IPS-15b (cell line): ENCODE measurements around the gene PACRG.

Source experiments
- H3K27me3 ChIP-seq: one replicate; pipeline ENCODE4 v1.6.1; 2013; ENCODE audit warnings: low read length; ENCODE audit not compliant: control insufficient read depth, insufficient read depth
- H3K36me3 ChIP-seq: one replicate; pipeline ENCODE4 v1.6.1; 2013; ENCODE audit warnings: low read length; ENCODE audit not compliant: control insufficient read depth, insufficient read depth
- H3K4me1 ChIP-seq: one replicate; pipeline ENCODE4 v1.6.1; 2013; ENCODE audit warnings: mild to moderate bottlenecking, low read length; ENCODE audit not compliant: control insufficient read depth, insufficient read depth
- H3K4me3 ChIP-seq: one replicate; pipeline ENCODE4 v1.5.1; 2013; ENCODE audit warnings: low read depth, low read length
- H3K9ac ChIP-seq: one replicate; pipeline ENCODE4 v1.6.1; 2013; ENCODE audit warnings: low read depth, mild to moderate bottlenecking, low read length
- H3K9me3 ChIP-seq: one replicate; pipeline ENCODE4 v1.6.1; 2013; ENCODE audit warnings: mild to moderate bottlenecking, low read length; ENCODE audit not compliant: control insufficient read depth, insufficient read depth

PACRG gene

DNA sequence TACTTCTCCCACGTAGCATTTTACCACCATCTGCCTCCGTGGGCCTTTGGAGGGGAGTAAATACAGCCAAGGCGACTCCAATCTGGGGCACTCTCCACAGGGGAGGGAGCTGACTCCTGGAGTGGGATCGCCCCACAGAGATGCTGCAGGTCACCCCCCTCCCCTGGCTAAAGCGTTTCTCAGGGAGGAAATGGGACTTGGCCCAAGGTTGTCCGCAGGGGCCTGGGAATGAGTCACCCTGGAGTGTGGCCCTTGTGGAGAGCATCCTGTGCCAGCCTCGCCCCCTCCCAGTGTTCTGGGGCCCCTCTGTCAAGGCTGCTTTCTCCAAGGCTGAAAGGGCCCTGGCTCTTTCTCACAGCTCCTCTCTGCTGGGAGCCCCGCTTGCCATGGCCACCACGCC lies 602.2 kb downstream of the PACRG start:
- H3K4me3 ChIP-seq: no peak overlapping the region
- no peaks in the 10 kb centered on the region for H3K36me3 ChIP-seq
- no peaks in the 10 kb centered on the region for H3K4me1 ChIP-seq

DNA sequence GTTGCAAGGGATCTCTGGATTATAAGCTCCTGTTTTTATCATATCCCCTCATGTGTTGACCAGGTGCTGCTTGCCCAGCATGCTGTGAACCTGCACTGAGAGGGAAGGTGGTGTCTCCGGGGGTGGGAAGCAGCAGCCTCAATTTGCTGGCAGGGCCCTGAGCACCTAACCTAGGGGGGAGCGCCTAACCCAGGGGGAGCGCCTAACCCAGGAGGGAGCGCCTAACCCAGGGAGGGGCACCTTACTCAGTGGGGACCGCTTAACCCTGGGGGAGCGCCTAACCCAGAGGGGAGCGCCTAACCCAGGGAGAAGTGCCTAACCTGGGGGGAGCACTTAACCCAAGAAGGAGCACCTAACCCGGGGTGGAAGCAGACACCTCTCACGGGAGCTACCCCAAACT lies 603.5 kb downstream of the PACRG start:
- H3K27me3 ChIP-seq: peaks cover 2% of the 10 kb centered on the region
- no peak overlapping the region for H3K9ac ChIP-seq
- H3K4me1 ChIP-seq: peaks cover 2% of the 10 kb centered on the region
- no peaks in the 10 kb centered on the region for H3K9me3 ChIP-seq
- H3K4me3 ChIP-seq: no peak overlapping the region
- no peaks in the 10 kb centered on the region for H3K36me3 ChIP-seq

More for the DNA sequence above, 602.2 kb downstream of the PACRG start:
- Histone ChIP-seq H3K27me3 (peaks cover 2% of the 10 kb centered on the region), H3K9me3 (no peaks in the 10 kb centered on the region), H3K9ac (no peak overlapping the region)

DNA sequence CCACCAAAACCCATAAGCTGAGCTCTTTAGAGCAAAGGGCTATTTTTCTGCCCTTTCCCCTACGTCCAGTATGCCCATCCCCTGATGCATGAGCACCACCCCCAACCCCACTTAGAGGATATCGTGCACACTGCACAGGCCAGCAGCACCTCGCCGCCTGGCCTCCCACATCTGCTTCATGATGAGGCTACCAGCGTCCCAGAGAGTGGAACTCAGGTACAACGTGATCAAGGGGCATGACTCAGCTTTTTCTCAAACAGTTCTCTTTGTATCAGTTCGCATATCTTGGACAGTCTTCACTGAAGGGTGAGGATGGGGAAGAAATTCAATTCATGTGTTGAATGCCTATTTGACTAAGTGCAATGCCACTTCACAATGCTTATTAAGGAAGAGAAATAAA lies 604.8 kb downstream of the PACRG start:
- Histone ChIP-seq H3K27me3 (peaks cover 4% of the 10 kb centered on the region), H3K4me1 (peaks cover 2% of the 10 kb centered on the region)

DNA sequence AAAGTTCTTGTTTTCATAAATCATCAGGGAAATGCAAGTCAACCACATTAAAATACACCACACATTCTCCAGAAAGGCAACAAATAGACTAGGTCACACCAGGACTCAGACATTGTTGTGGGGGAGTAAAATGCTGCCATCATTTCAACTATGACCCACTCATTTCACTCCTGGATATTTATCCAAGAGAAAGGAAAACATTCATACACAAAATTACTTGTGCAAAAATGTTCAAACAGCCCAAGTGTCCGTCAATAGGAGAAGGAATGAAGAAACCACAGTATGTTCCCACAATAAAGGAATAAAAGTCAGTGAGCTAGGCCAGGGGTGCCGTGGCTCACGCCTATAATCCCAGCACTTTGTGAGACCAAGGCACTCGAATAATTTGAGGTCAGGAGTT lies 605.3 kb downstream of the PACRG start:
- Histone ChIP-seq H3K9ac (no peak overlapping the region), H3K4me3 (no peak overlapping the region), H3K27me3 (peaks cover 4% of the 10 kb centered on the region), H3K36me3 (no peaks in the 10 kb centered on the region), H3K9me3 (no peaks in the 10 kb centered on the region), H3K4me1 (peaks cover 2% of the 10 kb centered on the region)

More for the DNA sequence above, 604.8 kb downstream of the PACRG start:
- Histone ChIP-seq H3K9ac (no peak overlapping the region), H3K4me3 (no peak overlapping the region), H3K36me3 (no peaks in the 10 kb centered on the region), H3K9me3 (no peaks in the 10 kb centered on the region)

DNA sequence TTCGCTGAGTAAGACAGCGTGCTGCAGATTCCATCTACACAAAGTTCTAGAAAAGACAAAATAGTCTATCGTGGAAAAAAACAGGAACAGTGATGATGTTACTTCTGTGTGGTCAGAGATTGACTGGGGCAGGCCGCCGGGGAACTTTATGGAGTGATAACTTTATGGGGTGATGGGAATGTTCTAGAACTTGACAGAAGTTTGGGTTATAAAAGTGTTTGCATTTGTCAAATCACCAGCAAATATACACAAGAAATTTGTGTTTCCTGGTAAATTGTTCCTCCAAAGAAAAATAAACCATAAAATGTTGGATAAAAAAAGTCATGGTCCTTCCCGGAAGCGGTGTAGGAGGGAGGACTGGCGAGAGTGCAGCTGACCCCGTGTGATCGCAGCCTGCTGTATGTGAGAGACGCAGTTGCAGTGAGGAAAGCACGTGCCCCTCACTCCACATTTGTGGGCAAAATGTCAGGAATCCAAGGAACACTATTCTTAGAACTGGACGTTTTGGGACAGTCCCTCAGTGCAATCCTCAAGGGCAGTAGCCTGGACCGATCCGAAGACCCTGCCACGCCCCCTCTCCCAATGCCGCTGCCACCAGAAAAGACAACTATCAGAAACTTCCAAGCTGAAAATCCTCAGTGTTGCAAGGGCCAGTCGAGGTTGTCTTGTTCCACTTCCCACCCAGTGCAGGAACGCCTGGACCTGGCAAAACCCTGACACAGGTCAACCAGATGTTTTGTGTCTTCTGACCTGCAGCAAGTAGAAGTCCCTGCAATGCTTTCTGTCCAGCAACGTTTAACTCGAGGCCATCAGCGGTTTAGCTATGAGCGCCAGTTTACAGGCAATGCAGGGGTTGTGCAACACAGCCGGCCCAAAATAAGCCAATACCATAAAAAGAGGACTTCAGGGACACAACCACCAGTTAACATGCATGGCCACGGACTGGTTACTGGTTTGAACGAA lies 606.2 kb downstream of the PACRG start:
- Histone ChIP-seq H3K36me3 (no peaks in the 10 kb centered on the region), H3K27me3 (peaks cover 4% of the 10 kb centered on the region), H3K4me3 (no peak overlapping the region), H3K9me3 (no peaks in the 10 kb centered on the region), H3K9ac (no peak overlapping the region), H3K4me1 (peaks cover 7% of the 10 kb centered on the region)

DNA sequence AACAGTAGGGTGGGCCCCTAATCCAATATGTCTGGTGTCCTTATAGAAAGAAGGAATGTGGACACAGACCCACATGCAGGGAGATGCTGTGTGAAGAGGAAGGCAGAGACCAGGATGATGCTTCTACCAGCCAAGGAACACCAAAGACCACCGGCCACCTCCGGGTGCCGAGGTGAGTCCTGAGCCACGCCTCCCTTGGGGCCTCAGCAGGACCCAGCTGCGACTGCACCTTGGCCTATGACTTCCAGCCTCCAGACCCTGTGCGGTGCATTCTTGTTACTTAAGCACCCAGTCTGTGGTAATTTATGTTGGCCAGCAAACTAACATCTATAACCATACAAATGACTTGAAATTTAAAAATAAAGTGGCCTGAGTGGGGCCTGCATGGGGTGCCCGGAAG lies 607.3 kb downstream of the PACRG start:
- H3K27me3 ChIP-seq: peaks cover 4% of the 10 kb centered on the region

DNA sequence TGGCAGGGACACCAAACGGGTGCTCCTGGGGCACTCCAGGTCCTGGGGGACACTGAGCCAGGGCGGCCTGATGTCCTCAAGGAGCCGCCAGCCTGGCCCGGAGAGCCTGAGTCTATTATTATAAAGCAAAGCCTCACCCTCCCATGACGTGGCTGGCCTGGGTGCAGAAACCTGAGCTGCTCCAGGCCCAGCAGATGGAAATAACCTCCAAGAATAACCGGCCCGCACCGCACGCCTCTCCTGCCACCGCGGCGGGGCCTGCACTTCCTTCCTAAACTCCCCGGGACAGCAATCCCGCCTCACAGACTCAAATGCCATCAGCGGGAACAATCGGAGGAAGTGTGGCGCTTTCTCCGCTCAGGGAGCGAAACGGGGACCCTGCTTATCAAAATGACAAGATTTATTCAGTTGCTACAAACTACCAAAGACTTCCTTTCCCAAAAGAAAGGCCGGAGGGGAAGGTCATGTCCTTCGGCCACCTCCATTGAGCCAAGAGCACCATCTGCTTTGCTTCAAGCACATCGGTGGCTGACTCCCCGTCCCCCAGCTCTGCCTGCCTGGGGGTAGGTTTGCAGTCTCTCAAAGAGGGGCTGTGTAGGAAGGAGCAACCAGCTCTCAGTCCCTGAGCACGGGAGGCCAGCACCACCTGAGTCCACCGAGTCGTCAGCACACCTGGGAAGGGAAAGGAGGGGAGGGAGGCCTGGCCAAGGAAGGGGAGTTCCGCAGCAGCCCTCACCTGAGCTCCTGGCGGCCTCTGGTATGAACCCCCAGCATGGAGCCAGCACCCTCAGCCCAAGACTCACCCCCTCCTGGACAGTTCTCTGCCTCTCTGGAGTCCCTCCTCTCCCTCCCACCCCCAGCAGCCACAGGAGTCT lies 608.1 kb downstream of the PACRG start:
- Histone ChIP-seq H3K9me3 (no peaks in the 10 kb centered on the region), H3K27me3 (peaks cover 4% of the 10 kb centered on the region), H3K4me3 (no peak overlapping the region), H3K9ac (no peak overlapping the region), H3K36me3 (no peaks in the 10 kb centered on the region), H3K4me1 (peaks cover 11% of the 10 kb centered on the region)

More for the DNA sequence above, 607.3 kb downstream of the PACRG start:
- Histone ChIP-seq H3K4me3 (no peak overlapping the region), H3K36me3 (no peaks in the 10 kb centered on the region), H3K9me3 (no peaks in the 10 kb centered on the region), H3K9ac (no peak overlapping the region), H3K4me1 (peaks cover 11% of the 10 kb centered on the region)

DNA sequence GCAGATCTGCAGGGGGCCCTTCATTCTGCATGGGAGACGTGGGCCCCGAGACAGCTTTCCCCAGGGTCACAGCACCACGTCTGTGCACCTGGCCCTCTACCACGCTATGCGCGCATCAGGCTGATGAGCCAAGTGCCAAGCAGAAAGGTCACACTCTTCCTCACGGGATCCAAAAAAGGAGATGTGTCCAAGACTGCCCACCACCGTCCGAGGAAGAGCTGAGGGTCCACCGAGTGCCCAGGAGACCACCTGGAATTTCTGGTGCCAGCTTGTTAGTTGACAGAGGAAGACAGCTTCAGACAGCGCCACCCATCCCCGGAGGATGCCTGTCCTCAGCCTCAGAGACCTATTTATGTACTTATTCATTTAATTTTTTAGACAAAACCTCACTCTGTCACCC lies 609.2 kb downstream of the PACRG start:
- Histone ChIP-seq H3K9ac (no peak overlapping the region), H3K36me3 (no peaks in the 10 kb centered on the region), H3K4me1 (peaks cover 11% of the 10 kb centered on the region), H3K27me3 (peaks cover 4% of the 10 kb centered on the region), H3K4me3 (no peak overlapping the region), H3K9me3 (no peaks in the 10 kb centered on the region)

DNA sequence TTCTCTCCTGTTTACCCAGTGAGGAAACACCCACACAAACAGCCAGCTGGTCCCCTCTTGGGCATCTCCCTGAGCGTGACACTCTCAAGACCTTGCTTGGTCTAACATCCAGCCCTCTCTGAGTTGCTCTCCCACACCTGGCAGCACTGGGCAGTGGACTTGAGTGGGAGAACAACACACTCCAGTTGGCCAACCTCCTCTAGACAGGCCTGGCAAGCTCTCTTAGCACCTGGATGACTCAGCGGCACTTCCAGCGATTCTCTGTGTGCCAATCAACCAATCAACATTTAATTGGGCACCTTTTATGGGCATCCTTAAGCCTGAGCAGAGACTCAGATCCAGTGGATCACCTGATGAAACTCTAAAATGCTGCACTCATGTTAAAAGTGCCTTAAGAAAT lies 610.2 kb downstream of the PACRG start:
- H3K36me3 ChIP-seq: no peaks in the 10 kb centered on the region
- peaks cover 4% of the 10 kb centered on the region for H3K27me3 ChIP-seq
- no peaks in the 10 kb centered on the region for H3K9me3 ChIP-seq
- H3K4me3 ChIP-seq: no peak overlapping the region
- peaks cover 13% of the 10 kb centered on the region for H3K4me1 ChIP-seq
- no peak overlapping the region for H3K9ac ChIP-seq

DNA sequence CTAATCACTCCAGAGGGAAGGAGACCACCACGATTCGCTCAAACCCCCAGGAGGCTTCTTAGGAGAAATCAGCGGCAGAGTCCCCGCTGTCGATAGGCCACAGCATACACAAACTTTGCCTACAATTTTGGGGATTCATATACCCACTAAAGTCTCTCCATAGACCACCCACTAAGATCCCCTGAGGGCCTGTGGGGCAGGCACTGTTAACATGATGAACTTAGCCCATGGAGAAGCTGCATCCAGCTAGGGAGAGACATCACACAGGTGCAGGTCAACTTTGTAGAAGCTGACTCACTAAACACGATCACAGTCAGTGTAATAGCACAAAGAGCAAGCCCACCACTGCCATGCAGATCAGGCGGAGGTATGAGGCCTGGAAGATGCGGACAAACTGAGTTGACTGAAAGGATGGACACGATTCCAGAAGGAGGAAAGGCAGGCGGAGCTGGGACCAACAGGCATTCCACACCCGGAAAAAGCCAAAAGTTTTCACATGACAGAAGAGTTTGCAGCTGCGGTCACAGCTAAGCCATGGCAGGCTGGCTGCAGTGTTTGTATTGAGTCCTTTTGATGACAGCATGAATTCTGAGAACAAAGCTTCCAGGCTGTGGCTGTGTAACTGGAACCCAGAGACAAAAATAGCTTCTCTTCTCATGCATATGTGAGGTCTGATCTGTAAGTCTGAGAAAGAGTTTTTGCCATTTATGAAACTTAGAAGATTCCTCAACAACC lies 611.1 kb downstream of the PACRG start:
- H3K36me3 ChIP-seq: no peaks in the 10 kb centered on the region
- no peaks in the 10 kb centered on the region for H3K9me3 ChIP-seq
- H3K27me3 ChIP-seq: peaks cover 4% of the 10 kb centered on the region
- H3K4me1 ChIP-seq: peaks cover 13% of the 10 kb centered on the region
- H3K9ac ChIP-seq: no peak overlapping the region
- H3K4me3 ChIP-seq: no peak overlapping the region

DNA sequence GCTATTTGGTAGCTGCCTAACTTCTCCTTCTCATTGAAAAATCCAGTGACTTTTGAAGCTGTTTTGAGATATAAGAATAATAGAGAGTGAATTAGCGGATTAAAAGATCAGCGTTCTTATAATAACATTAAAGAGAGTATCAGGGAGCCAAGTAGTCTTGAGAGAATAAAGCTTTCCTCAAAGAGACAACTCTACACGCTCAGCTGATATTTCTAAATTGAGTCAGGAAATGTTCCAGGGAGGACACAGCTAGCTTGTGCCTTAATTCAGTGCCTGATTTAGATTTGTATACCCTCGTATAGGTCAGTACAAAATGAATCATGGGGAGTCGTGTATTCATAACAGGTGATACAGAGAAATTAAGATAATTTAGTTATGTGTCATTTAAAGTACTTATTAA lies 611.7 kb downstream of the PACRG start:
- Histone ChIP-seq H3K9me3 (no peaks in the 10 kb centered on the region), H3K27me3 (peaks cover 4% of the 10 kb centered on the region), H3K9ac (no peak overlapping the region), H3K4me3 (no peak overlapping the region), H3K36me3 (no peaks in the 10 kb centered on the region), H3K4me1 (peaks cover 13% of the 10 kb centered on the region)
